ENCODE results near the gene PPP6R2.

Gene PPP6R2

DNA sequence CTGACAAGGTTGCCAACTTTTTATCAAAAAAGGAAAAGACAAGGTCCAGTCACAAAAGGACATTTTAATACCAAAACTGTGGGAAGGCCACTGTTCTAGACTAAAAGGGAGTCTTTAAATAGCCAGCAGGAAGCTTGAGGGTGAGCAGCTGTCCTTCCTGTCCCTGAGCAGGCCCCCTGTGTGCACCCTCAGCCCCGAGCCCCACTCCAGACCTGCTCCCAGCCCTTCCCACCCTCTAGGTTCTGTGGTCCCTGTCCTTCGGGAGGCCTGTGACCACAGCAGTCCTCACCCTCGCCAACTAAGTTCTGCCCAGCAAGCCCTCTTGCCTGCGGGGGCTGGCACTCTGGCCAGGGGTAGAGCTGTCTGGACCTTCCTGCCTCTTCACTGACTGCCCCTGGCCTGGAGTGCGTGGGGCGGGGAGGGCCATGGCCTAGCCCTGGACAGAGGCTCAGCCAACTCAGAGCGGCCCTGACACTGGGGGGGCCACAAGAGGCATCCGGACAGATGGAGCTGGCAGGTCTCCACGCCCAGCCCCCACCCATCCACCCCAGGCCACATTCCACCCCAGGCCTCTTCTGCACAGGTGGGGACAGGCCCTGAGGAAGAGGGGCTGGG, 34.0 kb upstream of the PPP6R2 start:
- TF ChIP-seq JUND (IDR thresholded peaks at IDR 0.05; ENCODE audit: low read depth), result no peak
- DNase-seq (ENCODE audit: low read depth in 1 of 2, low spot score in 1 of 2), result no peak
- in situ Hi-C loops (cut with HindIII; ENCODE audit: low pct_unique_long_range_greater_than_20kb, low sequenced_read_pairs), result no loop called here

DNA sequence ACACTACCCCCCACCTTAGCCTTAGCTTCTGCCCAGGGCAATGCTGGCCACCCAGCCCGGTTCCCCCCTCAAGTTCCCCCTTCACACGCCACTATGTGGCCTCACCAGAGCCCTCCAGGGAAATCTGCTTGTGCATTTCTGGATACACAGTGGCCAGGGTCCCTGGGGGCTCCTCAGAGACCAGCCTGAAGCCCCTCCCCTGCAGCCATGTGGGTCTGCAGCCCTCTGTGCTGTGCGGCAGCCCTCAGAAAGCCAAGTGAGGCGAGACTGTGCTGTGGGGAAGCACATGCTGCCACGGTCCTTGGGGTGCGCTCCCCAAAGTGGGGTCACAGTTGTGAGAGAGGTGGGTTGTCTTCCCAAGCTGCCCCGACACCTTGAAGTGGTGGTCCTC, 33.5 kb upstream of the PPP6R2 start:
- DNase-seq (ENCODE audit: low read depth in 1 of 2, low spot score in 1 of 2), result no peak
- in situ Hi-C loops (cut with HindIII; ENCODE audit: low pct_unique_long_range_greater_than_20kb, low sequenced_read_pairs), result no loop called here
- TF ChIP-seq JUND (IDR thresholded peaks at IDR 0.05; ENCODE audit: low read depth), result no peak

DNA sequence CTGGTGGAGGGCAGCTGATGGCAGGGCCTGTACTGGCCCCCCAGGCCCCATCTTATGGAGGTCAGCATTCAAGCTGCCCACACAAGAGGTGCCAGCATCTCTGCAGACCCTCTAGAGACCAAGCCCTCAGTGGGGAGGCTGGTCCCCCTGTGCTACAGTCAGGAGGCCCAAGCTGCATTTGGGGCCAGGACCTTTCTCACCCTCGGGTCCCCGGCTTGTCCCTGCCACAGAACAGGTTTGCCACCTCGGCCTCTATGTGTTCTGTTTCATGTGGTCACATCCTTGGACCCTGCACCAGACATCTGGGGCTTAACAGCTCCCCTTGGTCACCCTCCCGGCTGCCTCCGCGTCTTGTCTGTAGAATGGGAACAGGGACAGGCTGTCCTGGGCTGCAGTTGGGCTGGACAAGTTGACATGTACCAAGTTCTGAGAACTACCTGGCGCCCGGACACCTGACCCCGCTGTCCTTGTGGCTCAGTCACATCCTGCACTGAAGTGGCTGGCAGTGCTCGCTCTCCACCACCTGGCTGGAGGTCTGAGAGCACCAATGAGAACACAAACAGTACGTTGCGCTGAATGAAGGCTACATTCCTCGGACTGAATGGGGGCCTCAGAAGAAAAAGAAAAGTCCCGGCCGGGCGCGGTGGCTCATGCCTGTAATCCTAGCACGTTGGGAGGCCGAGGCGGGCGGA, 33.0 kb upstream of the PPP6R2 start:
- in situ Hi-C loops (cut with HindIII; ENCODE audit: low pct_unique_long_range_greater_than_20kb, low sequenced_read_pairs), result no loop called here

DNA sequence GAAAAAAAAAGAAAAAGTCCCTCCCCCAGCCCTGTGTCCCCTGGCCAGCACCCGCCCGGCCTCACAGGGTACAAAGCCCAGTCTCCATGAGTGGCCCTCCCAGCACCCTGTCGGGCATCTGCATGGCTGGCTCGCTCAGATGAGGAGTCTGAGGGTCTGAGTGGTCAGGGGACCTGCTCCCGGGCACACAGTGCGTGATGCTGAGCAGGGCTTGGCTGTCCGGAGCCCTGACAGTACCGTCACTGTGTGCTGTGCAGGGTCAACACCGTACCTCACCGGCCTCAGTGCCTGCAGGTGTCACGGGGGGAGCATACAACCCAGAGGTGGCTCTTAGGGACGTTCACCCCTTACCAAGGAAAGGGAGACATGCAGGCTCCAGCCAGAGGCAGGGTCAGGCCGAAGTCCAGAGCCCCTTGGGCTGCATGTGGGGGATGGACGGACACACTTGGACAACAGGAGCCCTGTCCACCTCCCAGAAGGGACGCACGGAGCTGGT, 32.1 kb upstream of the PPP6R2 start:
- DNase-seq (ENCODE audit: low read depth in 1 of 2, low spot score in 1 of 2), result no peak
- no peak for TF ChIP-seq JUND (IDR thresholded peaks at IDR 0.05; ENCODE audit: low read depth)
- in situ Hi-C loops (cut with HindIII; ENCODE audit: low pct_unique_long_range_greater_than_20kb, low sequenced_read_pairs), result no loop called here

More for the DNA sequence above, 33.0 kb upstream of the PPP6R2 start:
- no peak for DNase-seq (ENCODE audit: low read depth in 1 of 2, low spot score in 1 of 2)
- no peak for TF ChIP-seq JUND (IDR thresholded peaks at IDR 0.05; ENCODE audit: low read depth)

DNA sequence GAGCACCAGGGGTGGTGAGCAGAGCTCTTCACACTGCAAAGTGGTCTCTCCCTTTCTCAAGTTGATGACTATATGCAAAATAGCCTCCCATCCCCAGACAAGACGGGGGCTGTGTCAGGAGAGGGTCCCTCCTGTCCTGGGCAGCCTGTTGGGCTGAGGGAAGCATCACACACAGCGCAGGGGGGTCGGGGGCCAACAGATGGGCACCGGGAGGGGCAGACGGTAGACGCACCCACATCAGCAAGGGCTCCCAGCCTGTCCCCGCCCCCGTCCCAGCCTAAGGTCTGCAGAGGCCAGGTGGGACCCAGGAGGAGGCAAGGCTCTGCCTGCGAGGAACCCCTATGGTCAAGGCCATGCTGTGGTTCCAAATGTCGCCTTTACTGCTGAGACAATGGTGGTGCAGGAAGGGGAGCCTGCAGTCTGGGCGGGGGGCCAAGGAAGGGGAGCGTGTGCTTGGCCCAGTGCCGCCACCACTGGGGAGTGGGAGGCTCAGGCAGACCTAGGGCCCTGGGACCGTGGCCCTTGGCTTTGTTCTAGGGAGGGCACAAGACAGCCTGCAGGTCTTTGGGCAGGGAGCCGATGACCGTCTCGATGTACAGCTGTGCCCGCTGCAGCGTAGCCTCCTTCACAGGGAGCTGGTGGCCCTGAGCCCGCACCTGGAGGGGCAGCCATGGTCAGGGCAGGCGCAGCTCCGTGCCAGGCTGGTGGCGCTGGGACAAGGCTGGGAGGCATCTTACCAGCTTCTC, 31.3 kb upstream of the PPP6R2 start:
- in situ Hi-C loops (cut with HindIII; ENCODE audit: low pct_unique_long_range_greater_than_20kb, low sequenced_read_pairs), result no loop called here
- no peak for TF ChIP-seq JUND (IDR thresholded peaks at IDR 0.05; ENCODE audit: low read depth)
- no peak for DNase-seq (ENCODE audit: low read depth in 1 of 2, low spot score in 1 of 2)

DNA sequence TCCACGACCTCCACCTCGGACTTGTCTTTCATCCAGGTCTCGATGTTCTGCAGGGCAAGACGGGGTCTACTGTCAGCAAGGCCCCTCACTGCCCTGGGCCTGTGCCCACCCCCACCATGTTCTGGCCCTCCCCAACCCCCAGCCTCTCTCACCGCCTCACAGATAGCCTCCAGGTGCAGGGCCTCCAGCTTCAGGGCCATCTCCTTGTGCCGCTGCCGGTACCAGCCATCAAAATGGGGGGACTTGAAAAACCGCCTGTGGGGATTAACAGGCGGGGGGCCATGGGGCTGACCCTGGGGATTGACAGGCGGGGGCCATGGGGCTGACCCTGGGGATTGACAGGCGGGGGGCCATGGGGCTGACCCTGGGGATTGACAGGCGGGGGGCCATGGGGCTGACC, 30.8 kb upstream of the PPP6R2 start:
- in situ Hi-C loops (cut with HindIII; ENCODE audit: low pct_unique_long_range_greater_than_20kb, low sequenced_read_pairs), result no loop called here
- no peak for DNase-seq (ENCODE audit: low read depth in 1 of 2, low spot score in 1 of 2)
- no peak for TF ChIP-seq JUND (IDR thresholded peaks at IDR 0.05; ENCODE audit: low read depth)

DNA sequence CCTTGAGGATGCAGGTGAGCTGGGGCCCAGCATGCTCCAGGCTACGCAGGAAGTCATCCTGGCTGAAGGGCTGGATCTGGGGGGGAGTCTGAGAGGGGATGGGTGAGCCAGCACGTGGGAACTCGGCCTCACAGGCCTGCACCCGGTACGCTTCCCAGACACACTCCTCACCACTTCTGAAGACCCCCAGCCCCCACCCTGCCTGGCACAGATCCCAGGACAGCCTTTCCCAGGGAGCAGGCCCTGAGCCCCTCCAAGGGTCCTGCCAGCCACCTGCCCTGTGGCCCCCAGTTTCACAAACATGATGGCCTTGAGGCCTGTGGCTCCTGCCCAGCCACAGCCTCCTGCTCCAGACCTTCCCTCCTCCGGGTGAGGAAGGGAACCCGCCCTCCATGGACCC, 30.1 kb upstream of the PPP6R2 start:
- in situ Hi-C loops (cut with HindIII; ENCODE audit: low pct_unique_long_range_greater_than_20kb, low sequenced_read_pairs), result no loop called here
- no peak for TF ChIP-seq JUND (IDR thresholded peaks at IDR 0.05; ENCODE audit: low read depth)
- no peak for DNase-seq (ENCODE audit: low read depth in 1 of 2, low spot score in 1 of 2)

DNA sequence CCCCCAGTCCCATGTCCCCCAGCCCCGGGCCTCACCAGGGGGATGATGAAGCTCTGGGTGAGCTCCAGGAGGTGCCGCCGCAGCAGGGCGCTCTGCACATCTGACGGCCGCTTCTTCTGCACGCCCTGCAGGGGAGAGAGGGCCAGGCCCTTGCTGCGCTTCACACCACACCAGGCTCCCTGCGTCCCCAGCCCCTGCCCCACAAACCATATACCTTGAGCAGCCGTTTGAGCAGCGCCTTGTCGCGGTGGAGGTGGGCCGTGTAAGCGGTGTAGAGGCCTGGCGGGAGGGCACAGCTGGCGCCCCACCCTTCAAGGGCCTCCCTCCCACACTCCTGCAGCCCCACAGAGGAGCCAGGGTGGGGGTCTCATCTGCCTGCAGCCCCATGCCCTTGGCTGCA, 29.5 kb upstream of the PPP6R2 start:
- no peak for TF ChIP-seq JUND (IDR thresholded peaks at IDR 0.05; ENCODE audit: low read depth)

DNA sequence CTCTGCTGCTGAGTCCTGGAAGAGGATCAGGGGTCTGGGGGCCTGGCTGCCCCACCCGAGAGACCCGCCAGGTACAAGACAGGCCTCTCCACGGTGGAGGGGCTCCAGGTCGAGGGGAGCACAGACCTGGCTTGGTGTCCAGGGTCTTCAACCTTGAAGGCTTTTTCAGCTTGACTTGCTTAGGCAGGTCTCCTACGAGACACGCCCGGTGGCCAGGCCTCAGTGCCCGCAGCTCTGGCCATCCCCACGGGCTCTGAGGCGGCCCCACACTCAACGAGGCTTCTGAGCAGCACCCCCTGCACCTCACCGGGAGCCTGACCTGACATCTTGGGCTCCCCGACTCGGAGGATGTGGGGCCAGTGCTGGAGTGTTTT, 29.1 kb upstream of the PPP6R2 start:
- no peak for DNase-seq (ENCODE audit: low read depth in 1 of 2, low spot score in 1 of 2)
- in situ Hi-C loops (cut with HindIII; ENCODE audit: low pct_unique_long_range_greater_than_20kb, low sequenced_read_pairs), result no loop called here
- TF ChIP-seq JUND (IDR thresholded peaks at IDR 0.05; ENCODE audit: low read depth), result no peak

More for the DNA sequence above, 29.5 kb upstream of the PPP6R2 start:
- no peak for DNase-seq (ENCODE audit: low read depth in 1 of 2, low spot score in 1 of 2)
- in situ Hi-C loops (cut with HindIII; ENCODE audit: low pct_unique_long_range_greater_than_20kb, low sequenced_read_pairs), result no loop called here

DNA sequence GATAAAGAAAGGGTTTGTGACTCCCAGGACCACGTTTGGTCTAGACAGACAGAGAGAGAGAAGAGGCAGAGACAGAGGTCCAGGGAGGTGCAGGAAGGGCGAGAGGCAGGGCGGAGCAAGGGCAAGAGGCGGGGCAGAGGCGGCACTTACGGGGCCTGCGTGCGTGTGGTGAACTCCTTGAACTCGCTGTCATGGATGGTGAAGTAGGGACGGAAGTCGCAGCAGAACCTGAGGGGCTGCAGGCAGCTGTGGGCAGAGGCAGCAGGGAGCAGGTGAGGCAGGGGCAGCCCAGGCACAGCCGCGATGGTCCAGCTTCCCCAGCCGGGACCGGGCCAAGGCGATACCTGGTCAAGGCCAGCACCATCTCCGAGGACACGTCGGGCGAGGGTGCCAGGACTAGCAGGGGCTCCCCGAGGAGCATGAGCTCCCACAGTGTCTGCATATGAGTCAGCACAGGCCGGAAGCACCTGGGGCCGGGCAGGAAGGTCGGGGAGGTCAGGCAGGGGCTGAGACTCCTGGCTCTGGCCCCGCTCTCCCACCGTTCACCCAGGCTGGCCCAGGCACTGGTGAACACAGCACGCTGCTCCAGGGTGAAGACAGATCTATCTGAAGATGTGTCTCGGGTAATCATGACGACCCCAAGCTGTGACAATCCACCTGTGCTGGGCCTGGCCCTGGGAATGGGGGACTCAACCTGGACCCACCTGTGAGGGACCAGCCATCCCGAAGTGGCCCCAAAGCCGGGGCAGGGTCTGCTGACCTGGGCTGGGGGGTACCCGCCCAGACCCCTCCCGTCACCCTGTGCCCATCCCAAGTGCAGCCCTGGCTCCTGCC, 28.5 kb upstream of the PPP6R2 start:
- in situ Hi-C loops (cut with HindIII; ENCODE audit: low pct_unique_long_range_greater_than_20kb, low sequenced_read_pairs), result no loop called here
- DNase-seq (ENCODE audit: low read depth in 1 of 2, low spot score in 1 of 2), result no peak
- TF ChIP-seq JUND (IDR thresholded peaks at IDR 0.05; ENCODE audit: low read depth), result no peak

DNA sequence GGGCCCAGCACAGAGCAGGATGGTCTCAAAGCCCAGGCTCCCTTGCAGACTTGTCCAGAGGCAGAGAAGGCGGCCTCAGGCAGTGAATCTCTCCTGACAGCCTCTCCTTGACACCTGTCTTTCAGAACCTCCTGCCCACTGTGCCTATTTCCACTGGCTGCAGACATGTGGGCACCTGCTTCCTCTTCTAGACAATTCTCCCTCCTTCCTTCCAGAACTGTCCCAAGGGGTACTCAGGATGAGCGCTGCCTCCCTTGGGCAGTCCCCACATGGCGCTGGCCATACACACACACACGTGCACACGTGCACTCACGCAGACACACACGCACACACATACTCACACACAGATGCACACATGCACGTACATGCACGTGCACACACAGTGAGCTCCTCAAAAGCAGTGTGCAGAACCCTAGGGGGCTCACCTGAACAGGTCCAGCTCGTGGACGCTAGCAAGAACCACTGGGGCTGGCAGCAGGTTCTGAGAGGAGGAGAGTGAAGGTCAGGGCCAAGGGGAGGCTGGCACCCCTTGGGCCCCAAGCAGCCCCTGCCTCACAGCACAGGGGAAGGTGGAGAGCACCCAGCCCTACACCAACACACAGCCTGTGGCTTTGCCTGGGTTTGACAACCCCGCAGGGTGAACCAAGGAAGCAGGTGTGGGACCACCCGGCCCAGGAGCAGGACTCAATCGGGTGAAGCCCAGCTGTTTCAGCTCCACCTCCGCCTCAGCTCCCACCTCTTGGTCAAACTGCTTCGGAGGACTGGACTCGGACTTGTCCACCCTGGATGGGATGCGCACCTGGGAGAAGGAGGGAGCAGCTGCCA, 27.6 kb upstream of the PPP6R2 start:
- DNase-seq (ENCODE audit: low read depth in 1 of 2, low spot score in 1 of 2), result no peak
- in situ Hi-C loops (cut with HindIII; ENCODE audit: low pct_unique_long_range_greater_than_20kb, low sequenced_read_pairs), result no loop called here
- TF ChIP-seq JUND (IDR thresholded peaks at IDR 0.05; ENCODE audit: low read depth), result no peak

All from T47D (cell line).